T-helper 2 cell treated with Interferon-gamma antibody and Interleukin-4, amounts not matched to agents 5 μg/mL and 100 μg/mL, for 36 hours (primary cell): ENCODE measurements around the gene SYNJ2.
A peak's percentile ranks its signal among the peaks of the same experiment; 100 is the strongest.

Source experiments
- DNase-seq: peaks from one replicate; pipeline ENCODE4 v3.0.0; 2021; ENCODE audit warnings: low spot score
- H3K27ac Mint-ChIP-seq: one replicate; pipeline ENCODE4 v1.8.0; 2021; ENCODE audit warnings: mild to moderate bottlenecking, mixed read lengths
- H3K27me3 Mint-ChIP-seq: one replicate; pipeline ENCODE4 v1.8.0; 2021; ENCODE audit warnings: low read depth, mixed read lengths
- H3K36me3 Mint-ChIP-seq: one replicate; pipeline ENCODE4 v1.8.0; 2021; ENCODE audit warnings: low read depth, mixed read lengths
- H3K4me1 Mint-ChIP-seq: one replicate; pipeline ENCODE4 v1.8.0; 2021; ENCODE audit warnings: low read depth, mixed read lengths
- H3K4me3 Mint-ChIP-seq: one replicate; pipeline ENCODE4 v1.8.0; 2022; ENCODE audit warnings: mild to moderate bottlenecking, moderate library complexity, mixed read lengths
- H3K9me3 Mint-ChIP-seq: one replicate; pipeline ENCODE4 v1.8.0; 2021; ENCODE audit warnings: mixed read lengths

SYNJ2 gene

DNA sequence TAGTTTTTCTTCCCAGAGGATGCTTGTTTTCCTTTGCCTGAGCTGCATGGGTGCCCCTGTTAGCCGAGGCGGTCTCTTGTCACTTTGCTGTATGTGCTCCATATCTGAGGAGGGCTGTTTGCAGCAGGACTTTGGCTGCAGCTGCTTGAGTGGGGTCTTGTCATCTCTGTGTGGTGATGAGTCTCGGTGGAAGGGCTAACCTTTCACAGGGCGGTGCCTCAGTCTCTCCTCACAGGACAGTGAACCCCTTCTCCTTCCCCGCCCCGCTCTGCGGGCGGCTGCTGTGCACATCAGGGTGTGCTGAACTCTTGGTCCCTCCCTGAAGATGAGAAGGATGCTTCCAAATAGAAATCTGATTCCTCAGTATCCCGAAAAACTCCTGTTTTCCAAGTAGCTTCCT, 75.1 kb downstream of the SYNJ2 start:
- no peak for DNase-seq
- Mint-ChIP-seq H3K9me3 (no peaks in the 10 kb centered on the region), H3K27ac (no peak overlapping the region), H3K4me3 (no peak overlapping the region), H3K4me1 (peaks cover 15% of the 10 kb centered on the region), H3K36me3 (peaks cover 9% of the 10 kb centered on the region), H3K27me3 (no peaks in the 10 kb centered on the region)

DNA sequence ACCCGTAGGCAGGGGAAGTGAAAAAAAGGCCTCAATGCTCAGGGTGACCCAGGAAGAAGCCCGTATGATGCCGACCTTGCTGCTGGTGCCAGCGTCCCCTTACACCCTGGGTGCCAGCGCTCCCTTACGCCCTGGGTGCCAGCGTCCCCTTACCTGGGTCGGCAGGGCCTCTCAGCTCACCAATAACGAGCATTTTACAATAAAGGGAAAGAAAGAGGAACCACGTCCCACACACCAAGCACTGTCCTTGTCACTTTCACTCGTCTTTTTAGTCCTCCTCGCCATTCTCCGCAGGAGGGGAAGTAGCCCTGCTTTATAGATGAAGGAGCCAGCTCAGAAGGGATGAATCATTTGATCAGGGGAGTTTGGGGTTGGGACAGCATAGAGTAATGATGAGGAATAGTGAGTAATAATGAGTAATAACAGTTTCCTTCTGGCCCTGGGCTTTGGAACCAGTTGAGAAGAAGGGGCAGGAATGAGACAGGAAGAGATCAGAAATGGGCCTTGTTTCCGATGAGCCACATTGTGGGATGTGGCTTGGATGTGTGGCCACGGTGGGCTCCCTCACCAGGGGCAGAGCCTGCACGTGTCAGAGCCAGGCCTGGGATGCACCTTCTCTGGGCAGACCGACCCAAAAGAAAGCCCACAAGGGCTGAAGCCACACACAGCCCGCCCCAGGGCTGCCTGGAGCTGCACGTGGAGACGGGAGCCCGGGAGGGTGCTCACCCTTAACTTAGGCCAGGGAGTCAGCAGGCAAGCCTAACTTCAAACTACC, 75.7 kb downstream of the SYNJ2 start:
- peak; percentile 55 for DNase-seq
- peaks cover 15% of the 10 kb centered on the region for H3K4me1 Mint-ChIP-seq
- H3K36me3 Mint-ChIP-seq = peaks cover 9% of the 10 kb centered on the region
- no peak overlapping the region for H3K4me3 Mint-ChIP-seq
- H3K27me3 Mint-ChIP-seq = no peaks in the 10 kb centered on the region
- H3K27ac Mint-ChIP-seq = no peak overlapping the region
- no peaks in the 10 kb centered on the region for H3K9me3 Mint-ChIP-seq

DNA sequence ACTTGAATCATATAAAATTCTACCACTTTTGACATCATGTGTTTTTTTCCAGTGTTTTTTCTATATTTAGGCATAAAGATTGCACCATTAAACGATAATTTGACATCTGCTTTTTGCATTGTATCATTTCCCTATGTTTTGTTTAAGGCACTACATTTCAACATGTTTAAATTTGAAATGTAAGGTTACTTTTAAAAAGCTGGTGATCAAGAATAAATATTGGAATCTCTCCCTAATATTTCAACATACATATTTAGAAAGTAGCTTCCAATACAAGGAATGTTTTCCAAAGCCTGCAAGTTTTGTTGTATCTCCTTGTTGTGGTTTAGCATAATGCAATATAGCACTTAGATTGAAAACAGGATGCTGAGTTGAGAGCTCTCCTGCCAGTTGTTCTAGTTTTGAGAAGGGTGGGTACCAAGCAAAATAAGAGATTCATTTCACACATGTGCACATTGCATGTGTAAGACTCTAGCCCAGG, 76.5 kb downstream of the SYNJ2 start:
- Mint-ChIP-seq H3K9me3 (no peaks in the 10 kb centered on the region), H3K4me3 (no peak overlapping the region), H3K27me3 (no peaks in the 10 kb centered on the region), H3K27ac (no peak overlapping the region), H3K36me3 (peaks cover 8% of the 10 kb centered on the region), H3K4me1 (peaks cover 15% of the 10 kb centered on the region)
- no peak for DNase-seq

- Mint-ChIP-seq H3K36me3 (peaks cover 1% of the 10 kb centered on the region), H3K27me3 (no peaks in the 10 kb centered on the region), H3K4me3 (no peak overlapping the region), H3K27ac (no peak overlapping the region), H3K4me1 (peaks cover 15% of the 10 kb centered on the region), H3K9me3 (no peaks in the 10 kb centered on the region)
- DNase-seq = no peak
Measured at GRCh38 chr6:158059108-158059507, 77.4 kb downstream of the SYNJ2 start.

- DNase-seq = no peak
- Mint-ChIP-seq H3K4me1 (peaks cover 15% of the 10 kb centered on the region), H3K9me3 (no peaks in the 10 kb centered on the region), H3K4me3 (no peak overlapping the region), H3K27me3 (no peaks in the 10 kb centered on the region), H3K36me3 (peaks cover 2% of the 10 kb centered on the region), H3K27ac (peak overlapping the region; percentile 31)
Measured at GRCh38 chr6:158060455-158061360, 79.0 kb downstream of the SYNJ2 start.

- H3K27ac Mint-ChIP-seq = no peak overlapping the region
- peaks cover 2% of the 10 kb centered on the region for H3K36me3 Mint-ChIP-seq
- no peaks in the 10 kb centered on the region for H3K9me3 Mint-ChIP-seq
- H3K4me3 Mint-ChIP-seq = no peak overlapping the region
- DNase-seq = no peak
- no peaks in the 10 kb centered on the region for H3K27me3 Mint-ChIP-seq
- peaks cover 13% of the 10 kb centered on the region for H3K4me1 Mint-ChIP-seq
Measured at GRCh38 chr6:158061361-158061708, 79.7 kb downstream of the SYNJ2 start.

GRCh38 chr6:158061709-158062461, 80.2 kb downstream of the SYNJ2 start:
- H3K27ac Mint-ChIP-seq = no peak overlapping the region
- no peaks in the 10 kb centered on the region for H3K27me3 Mint-ChIP-seq
- no peaks in the 10 kb centered on the region for H3K9me3 Mint-ChIP-seq
- DNase-seq = no peak
- H3K4me1 Mint-ChIP-seq = peaks cover 11% of the 10 kb centered on the region
- no peak overlapping the region for H3K4me3 Mint-ChIP-seq
- H3K36me3 Mint-ChIP-seq = peaks cover 5% of the 10 kb centered on the region

DNA sequence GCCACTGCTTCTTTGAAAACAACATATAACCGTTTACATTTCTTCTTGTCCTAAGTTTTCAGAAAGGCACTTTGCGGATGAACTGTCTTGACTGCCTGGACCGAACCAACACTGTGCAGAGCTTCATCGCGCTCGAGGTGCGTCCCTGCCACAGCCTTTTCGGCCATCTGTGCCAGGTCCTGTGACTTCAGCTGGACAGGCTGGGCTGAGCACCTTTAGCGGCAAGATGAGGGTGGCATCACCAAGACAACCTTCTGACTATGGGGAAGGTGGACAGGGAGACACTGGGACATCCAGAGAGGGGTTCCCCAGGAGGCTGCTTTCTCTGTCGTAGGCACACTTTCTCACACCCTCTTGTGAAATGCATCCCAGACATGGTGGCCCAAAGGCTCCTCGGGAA, 82.1 kb downstream of the SYNJ2 start:
- H3K27me3 Mint-ChIP-seq = no peaks in the 10 kb centered on the region
- peaks cover 7% of the 10 kb centered on the region for H3K36me3 Mint-ChIP-seq
- peaks cover 3% of the 10 kb centered on the region for H3K4me1 Mint-ChIP-seq
- H3K9me3 Mint-ChIP-seq = no peaks in the 10 kb centered on the region
- H3K27ac Mint-ChIP-seq = no peak overlapping the region
- no peak overlapping the region for H3K4me3 Mint-ChIP-seq
- no peak for DNase-seq

DNA sequence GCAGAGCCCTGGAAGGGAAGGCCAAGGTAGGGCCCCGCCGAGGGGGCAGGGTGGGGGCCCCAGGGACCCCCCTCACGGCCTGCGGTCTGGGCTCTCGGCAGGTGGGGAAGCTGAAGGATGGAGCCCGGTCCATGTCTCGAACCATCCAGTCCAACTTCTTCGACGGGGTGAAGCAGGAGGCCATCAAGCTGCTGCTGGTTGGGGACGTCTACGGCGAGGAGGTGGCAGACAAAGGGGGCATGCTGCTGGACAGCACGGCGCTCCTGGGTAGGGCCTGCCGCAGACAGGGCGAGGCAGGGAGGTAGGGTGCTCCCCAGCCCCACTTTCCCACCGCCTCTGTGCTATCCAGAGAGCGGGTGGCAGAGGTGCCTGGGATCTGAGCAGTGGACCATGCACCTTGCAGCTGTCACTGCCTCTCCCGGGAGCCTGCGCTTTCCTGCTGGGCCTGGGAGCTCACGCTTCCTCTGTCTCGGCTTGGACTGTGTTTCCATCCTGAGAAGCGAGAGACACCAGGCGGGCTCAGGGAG, 83.1 kb downstream of the SYNJ2 start:
- Mint-ChIP-seq H3K27ac (no peak overlapping the region), H3K36me3 (peaks cover 8% of the 10 kb centered on the region), H3K4me1 (peaks cover 9% of the 10 kb centered on the region), H3K27me3 (no peaks in the 10 kb centered on the region), H3K9me3 (no peaks in the 10 kb centered on the region), H3K4me3 (no peak overlapping the region)
- DNase-seq = no peak

- Mint-ChIP-seq H3K36me3 (peaks cover 8% of the 10 kb centered on the region), H3K4me1 (peaks cover 9% of the 10 kb centered on the region), H3K27me3 (no peaks in the 10 kb centered on the region), H3K27ac (no peak overlapping the region), H3K9me3 (no peaks in the 10 kb centered on the region), H3K4me3 (no peak overlapping the region)
- no peak for DNase-seq
Measured at GRCh38 chr6:158066136-158066781, 84.6 kb downstream of the SYNJ2 start.

DNA sequence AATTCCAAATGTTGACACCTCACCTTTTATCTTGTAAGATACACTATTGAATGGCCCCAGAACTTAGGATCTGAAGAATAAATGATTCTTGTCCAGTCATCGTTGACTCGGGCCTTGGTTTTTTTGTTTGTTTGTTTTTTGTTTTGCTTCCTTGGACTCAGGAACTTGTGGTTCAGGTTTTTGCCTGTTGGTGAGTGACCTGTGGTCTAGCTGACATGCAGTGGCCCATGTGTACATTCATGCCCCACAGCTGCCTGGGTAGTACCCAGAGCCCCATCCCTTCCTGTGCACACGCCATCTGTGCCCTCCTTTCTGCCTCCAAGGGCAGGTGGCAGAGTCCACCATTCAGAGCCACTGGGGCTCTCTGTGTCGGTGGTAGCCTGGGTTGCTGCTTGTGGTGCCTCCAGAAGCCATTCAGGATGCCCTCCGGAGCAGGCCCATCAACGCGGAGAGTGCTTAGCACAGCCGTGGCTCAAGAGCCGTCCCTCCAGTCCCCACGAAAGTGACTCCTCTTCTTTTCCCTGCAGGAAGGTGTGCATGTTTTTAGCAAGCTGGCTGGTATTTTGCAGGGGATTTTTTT, 85.9 kb downstream of the SYNJ2 start:
- no peak for DNase-seq
- no peak overlapping the region for H3K27ac Mint-ChIP-seq

GRCh38 chr6:158068156-158068892, 86.7 kb downstream of the SYNJ2 start:
- H3K27me3 Mint-ChIP-seq = no peaks in the 10 kb centered on the region
- no peak for DNase-seq
- H3K4me3 Mint-ChIP-seq = no peak overlapping the region
- H3K36me3 Mint-ChIP-seq = peaks cover 12% of the 10 kb centered on the region
- peaks cover 12% of the 10 kb centered on the region for H3K4me1 Mint-ChIP-seq
- no peaks in the 10 kb centered on the region for H3K9me3 Mint-ChIP-seq
- no peak overlapping the region for H3K27ac Mint-ChIP-seq

More for the DNA sequence above, 85.9 kb downstream of the SYNJ2 start:
- Mint-ChIP-seq H3K36me3 (peaks cover 12% of the 10 kb centered on the region), H3K4me3 (no peak overlapping the region), H3K27me3 (no peaks in the 10 kb centered on the region), H3K4me1 (peaks cover 12% of the 10 kb centered on the region), H3K9me3 (no peaks in the 10 kb centered on the region)
